Upper lobe of right lung (tissue), 1 donor: Measurements from ENCODE around the gene FADS6. TPM values are rescaled to one million over a fixed set of nuclear protein-coding genes. Genes with fewer than 3 reads are reported as not detected.

Source experiments
- ATAC-seq: fragments of 200-7000 bp; cut with Tn5 transposase; one replicate; pipeline ENCODE4 v1.9.1; 2020; ENCODE audit warnings: mild to moderate bottlenecking, moderate library complexity
- DNase-seq: peaks from one replicate; pipeline ENCODE4 v3.0.0-alpha.2; 2020
- H3K27ac ChIP-seq: fragments of 200-600 bp; one replicate; pipeline ENCODE4 v1.8.0; 2022
- H3K27me3 ChIP-seq: fragments of 200-600 bp; one replicate; pipeline ENCODE4 v1.8.0; 2022; ENCODE audit warnings: mild to moderate bottlenecking
- H3K36me3 ChIP-seq: fragments of 200-600 bp; one replicate; pipeline ENCODE4 v1.8.0; 2022
- H3K4me1 ChIP-seq: fragments of 200-600 bp; one replicate; pipeline ENCODE4 v1.8.0; 2022
- H3K4me3 ChIP-seq: fragments of 200-600 bp; one replicate; pipeline ENCODE4 v1.8.0; 2022; ENCODE audit warnings: mild to moderate bottlenecking
- H3K9me3 ChIP-seq: fragments of 200-600 bp; one replicate; pipeline ENCODE4 v1.8.0; 2022
- CTCF ChIP-seq: fragments of 200-600 bp; IDR thresholded peaks from one replicate; pipeline ENCODE4 v1.8.0; 2022; ENCODE audit warnings: antibody characterized with exemption
- intact Hi-C: fragments of 100-400 bp; cut with DNase I; formaldehyde crosslinking; loops from one replicate; pipeline ENCODE4 v1.11.0; 2022
- total RNA-seq: library from RNA; stranded (reverse); fragmentation: NEBNext Ultra II Directional; extraction: Animal tissue kit (Norgen Biotek cat#: 25700); gene quantifications from one replicate; pipeline ENCODE4 v1.2.1, GENCODE V29; 2021
- donor health status: DM: no; HTN: yes; CAD: no; lungs with severe emphysema.

The FADS6 gene
- total RNA-seq, 1 donor from 2014 or later = not detected

GRCh38 chr17:74850310-74850709, 43.1 kb downstream of the FADS6 start:
- peaks cover 11% of the 10 kb centered on the region for H3K4me1 ChIP-seq
- intact Hi-C loops = no loop called here
- peaks cover 46% of the 10 kb centered on the region for H3K27me3 ChIP-seq
- ATAC-seq (no peak), DNase-seq (no peak)
- no peak overlapping the region for H3K4me3 ChIP-seq
- H3K27ac ChIP-seq = no peak overlapping the region
- TF ChIP-seq CTCF = no peak
- no peaks in the 10 kb centered on the region for H3K9me3 ChIP-seq
- no peaks in the 10 kb centered on the region for H3K36me3 ChIP-seq

GRCh38 chr17:74848656-74849399, 44.6 kb downstream of the FADS6 start:
- no peak overlapping the region for H3K27ac ChIP-seq
- H3K9me3 ChIP-seq = no peaks in the 10 kb centered on the region
- TF ChIP-seq CTCF = no peak
- H3K4me3 ChIP-seq = no peak overlapping the region
- no peak for ATAC-seq
- intact Hi-C loops = no loop called here
- H3K27me3 ChIP-seq = peaks cover 31% of the 10 kb centered on the region
- peaks cover 11% of the 10 kb centered on the region for H3K4me1 ChIP-seq
- no peaks in the 10 kb centered on the region for H3K36me3 ChIP-seq
- DNase-seq = no peak

- H3K4me3 ChIP-seq = no peak overlapping the region
- TF ChIP-seq CTCF = no peak
- no peaks in the 10 kb centered on the region for H3K36me3 ChIP-seq
- no peaks in the 10 kb centered on the region for H3K9me3 ChIP-seq
- DNase-seq (no peak), ATAC-seq (no peak)
- H3K4me1 ChIP-seq = peaks cover 7% of the 10 kb centered on the region
- H3K27me3 ChIP-seq = peaks cover 10% of the 10 kb centered on the region
- H3K27ac ChIP-seq = no peak overlapping the region
- intact Hi-C loops = no loop called here
Measured at GRCh38 chr17:74846621-74847020, 46.8 kb downstream of the FADS6 start.

- Histone ChIP-seq H3K9me3 (no peaks in the 10 kb centered on the region), H3K27ac (no peak overlapping the region), H3K36me3 (peaks cover 7% of the 10 kb centered on the region), H3K4me3 (peak overlapping the region; percentile 48), H3K4me1 (peaks cover 20% of the 10 kb centered on the region), H3K27me3 (no peaks in the 10 kb centered on the region)
- intact Hi-C loops = no loop called here
- DNase-seq (no peak), ATAC-seq (no peak)
- no peak for TF ChIP-seq CTCF
Measured at GRCh38 chr17:74843352-74843627, 50.1 kb downstream of the FADS6 start.

GRCh38 chr17:74842599-74843351, 50.7 kb downstream of the FADS6 start:
- Histone ChIP-seq H3K9me3 (no peaks in the 10 kb centered on the region), H3K4me3 (peak overlapping the region; percentile 48), H3K36me3 (peaks cover 10% of the 10 kb centered on the region), H3K27ac (no peak overlapping the region), H3K27me3 (no peaks in the 10 kb centered on the region), H3K4me1 (peaks cover 20% of the 10 kb centered on the region)
- peak; percentile 90 for ATAC-seq
- DNase-seq = peak; percentile 92
- TF ChIP-seq CTCF = peak; percentile 63
- intact Hi-C loops = no loop called here
